GM12801 (cell line): Measurements from ENCODE around the gene ARID5B.

Experiments used
- TF ChIP-seq, protein P1 (sequence below): IDR thresholded peaks from one replicate; pipeline ENCODE4 v1.5.1; 2011; ENCODE audit warnings: control low read depth; ENCODE audit not compliant: insufficient read length; ENCODE audit errors: extremely low read depth

Gene ARID5B

DNA sequence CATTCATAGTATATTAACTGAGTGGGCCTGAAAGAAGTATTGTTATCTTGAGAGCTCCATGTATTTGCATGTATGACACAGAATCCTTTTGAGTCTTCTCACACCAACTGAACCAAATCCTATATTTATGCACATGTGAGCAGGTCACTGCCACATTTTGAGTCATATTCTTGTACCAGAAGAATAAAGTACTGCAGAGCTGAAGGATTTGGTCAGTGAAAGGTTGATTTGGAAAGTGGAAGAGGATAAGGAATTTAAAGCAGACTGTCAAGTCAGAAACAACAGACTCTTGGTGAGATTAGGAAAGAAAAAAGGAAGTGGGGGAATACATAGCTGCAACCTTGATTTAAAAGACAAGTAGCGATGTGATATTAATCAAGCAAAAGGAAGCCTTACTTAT is 121.8 kb downstream of the ARID5B start:
- TF ChIP-seq, protein P1, sequence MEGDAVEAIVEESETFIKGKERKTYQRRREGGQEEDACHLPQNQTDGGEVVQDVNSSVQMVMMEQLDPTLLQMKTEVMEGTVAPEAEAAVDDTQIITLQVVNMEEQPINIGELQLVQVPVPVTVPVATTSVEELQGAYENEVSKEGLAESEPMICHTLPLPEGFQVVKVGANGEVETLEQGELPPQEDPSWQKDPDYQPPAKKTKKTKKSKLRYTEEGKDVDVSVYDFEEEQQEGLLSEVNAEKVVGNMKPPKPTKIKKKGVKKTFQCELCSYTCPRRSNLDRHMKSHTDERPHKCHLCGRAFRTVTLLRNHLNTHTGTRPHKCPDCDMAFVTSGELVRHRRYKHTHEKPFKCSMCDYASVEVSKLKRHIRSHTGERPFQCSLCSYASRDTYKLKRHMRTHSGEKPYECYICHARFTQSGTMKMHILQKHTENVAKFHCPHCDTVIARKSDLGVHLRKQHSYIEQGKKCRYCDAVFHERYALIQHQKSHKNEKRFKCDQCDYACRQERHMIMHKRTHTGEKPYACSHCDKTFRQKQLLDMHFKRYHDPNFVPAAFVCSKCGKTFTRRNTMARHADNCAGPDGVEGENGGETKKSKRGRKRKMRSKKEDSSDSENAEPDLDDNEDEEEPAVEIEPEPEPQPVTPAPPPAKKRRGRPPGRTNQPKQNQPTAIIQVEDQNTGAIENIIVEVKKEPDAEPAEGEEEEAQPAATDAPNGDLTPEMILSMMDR, result no peak

DNA sequence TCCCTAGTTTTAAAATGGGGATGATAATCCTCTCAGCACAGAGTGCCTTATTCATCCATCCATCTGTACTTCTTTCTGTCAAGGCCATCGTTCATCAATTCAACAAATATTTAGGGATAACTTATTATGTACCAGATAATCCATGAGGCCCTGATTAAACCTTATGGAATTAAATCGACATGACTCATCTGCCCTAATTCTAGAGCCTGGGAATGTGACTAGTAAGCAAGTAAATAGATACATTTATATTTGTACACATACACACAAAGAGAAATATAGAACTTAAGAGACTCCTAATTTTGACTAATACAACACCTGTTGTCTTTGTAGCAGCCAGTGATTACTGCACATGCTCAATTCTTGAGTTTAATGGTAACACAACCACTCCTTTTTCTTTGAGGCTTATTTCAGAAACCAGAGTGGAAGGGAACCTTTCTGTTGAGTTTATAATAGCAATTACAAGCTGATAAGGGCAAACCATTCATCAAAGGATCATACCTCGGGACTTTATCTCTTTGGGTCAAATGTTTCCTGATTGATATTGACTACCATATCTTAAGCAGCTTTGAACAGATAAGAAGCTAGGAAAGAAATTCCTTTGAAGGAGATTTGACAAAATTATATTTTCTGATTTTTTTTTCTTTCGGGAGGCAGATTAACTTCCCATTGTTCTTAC is 122.7 kb downstream of the ARID5B start:
- TF ChIP-seq, protein P1, result no peak

DNA sequence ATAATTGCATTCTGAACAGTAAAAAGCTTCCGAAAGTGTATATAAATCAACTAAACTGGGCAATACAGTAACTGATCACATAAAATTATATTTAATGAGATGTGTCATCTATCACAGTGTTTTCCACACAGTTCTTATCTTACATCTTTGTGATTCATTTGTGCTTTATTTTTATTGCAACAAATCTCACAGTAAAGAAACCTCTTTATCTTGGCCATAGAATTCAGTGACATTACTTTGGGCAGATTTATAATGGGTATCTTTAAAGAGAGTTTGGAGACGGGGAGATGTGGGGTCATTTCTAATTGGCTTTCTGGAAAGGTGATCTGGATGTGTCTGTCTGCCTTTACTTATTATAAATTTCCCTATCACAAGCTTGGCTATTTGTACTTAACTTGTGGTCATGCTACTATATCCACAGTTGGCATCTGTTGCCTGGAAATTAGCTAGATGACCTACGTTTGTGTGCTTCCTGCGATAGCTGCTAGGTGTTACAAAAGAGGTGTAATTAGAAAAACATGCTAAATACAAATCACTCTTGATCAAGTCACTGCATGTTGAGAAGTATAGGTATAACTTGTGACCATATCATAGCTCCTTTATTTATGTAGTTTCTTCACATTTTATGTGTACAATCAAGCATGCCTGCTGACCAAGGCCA is 123.8 kb downstream of the ARID5B start:
- TF ChIP-seq, protein P1, result no peak

DNA sequence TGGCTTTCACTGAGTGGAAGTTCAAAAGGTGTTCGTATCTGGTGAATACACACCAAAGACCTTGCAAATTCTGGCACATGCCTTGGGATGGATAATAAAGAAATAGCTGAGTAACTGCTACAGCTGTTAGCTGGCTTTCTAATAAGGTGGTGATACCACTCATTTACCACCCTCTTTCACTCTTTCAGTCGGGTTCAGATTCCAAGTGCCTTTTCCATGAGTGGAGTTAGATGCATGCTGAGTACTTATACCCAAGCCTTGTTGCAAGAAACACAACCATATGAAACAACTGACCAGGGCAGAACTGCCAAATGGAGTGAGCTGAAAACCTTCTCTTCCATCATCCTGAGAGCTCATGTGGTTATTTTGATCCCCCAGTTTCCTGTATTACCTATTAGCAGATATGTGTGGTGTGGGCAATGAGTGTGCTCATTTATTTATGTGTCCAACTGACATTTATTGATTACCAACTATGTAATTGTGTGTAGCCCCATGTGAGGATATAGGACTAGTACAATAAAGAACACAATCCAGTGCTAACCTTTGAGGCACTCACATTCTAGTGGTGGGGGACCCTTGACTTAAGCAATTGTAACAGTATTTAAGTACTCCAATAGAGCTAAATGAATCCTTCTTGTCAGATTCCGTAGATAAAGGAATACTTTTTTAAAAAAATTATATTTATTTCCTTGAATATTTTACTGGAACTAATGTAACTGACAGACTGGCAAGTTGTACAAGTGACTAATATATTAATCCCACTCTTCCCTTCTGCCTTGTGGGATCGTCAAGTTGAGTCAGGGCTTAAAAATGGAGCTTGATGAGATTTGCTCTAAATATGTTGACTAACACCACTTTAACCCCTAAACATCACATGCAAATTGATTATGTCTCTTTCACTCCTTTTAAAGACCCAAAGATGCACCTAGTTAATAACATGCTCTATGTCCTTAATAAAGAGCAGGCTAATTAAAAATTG is 124.7 kb downstream of the ARID5B start:
- TF ChIP-seq, protein P1, result no peak

DNA sequence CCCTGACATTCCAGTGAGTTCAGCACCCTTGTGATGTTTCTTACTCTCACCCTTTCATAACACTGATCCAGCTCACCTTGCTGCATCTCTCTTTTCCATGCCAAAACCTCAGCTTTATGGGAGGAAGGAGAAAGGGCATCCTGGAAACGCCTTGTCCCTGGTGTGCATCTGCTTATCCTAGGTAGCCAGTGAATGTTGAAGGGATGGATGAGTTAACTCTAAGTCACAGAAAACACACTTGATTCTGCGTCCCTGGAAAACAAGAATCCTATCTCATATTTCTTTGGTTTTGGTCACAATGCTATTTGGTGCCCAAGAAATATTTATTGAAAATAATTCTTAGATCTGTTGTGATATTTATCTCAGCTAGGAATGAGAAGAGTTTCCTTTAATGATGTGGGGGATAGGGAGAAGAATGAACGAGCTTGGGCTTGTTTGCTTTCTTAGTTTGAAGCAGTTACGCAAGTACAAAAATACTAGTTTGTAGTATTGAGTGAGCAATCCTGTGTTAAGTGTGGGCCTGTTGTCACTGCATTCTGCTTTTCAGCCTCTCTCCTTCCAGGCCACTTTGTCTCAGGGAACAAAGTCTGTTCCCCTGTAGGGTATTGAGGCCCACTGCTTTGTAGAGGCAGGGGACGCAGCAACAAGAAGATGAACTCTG is 126.5 kb downstream of the ARID5B start:
- TF ChIP-seq, protein P1, result no peak

DNA sequence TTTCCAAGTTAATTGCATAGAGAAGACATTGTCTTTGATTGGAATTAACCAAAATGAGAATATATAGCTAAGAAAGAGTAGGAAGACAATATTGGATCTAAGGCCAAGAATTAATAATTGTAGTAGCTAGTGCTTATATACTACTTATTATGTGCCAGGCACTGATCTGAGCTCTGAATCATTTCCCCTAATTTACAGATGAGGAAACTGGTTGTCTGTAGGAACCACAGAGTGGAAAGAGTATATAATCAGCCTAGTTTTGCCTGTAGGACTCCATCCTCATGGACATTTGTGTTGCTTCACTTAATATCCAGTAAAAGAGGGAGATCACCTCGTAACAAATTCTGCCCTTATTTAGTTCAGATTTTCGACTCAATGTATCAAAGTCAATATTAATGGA is 127.9 kb downstream of the ARID5B start:
- TF ChIP-seq, protein P1, result no peak
